SK-N-SH treated with all-trans-retinoic acid at 6 μM for 48 hours (cell line): ENCODE data around the gene PCMTD2.

Experiments
- CSDC2 ChIP-seq: fragments of 250-450 bp; sonication (Bioruptor Pico); IDR thresholded peaks from 2 replicates; pipeline ENCODE4 v1.5.0; 2020; ENCODE audit warnings: mild to moderate bottlenecking, moderate library complexity
- PPARA ChIP-seq: fragments of 250-450 bp; sonication (Bioruptor Pico); IDR thresholded peaks from 2 replicates; pipeline ENCODE4 v1.5.0; 2020; ENCODE audit warnings: mild to moderate bottlenecking, borderline replicate concordance
- RARB ChIP-seq: fragments of 250-450 bp; sonication (Bioruptor Pico); IDR thresholded peaks from 2 replicates; pipeline ENCODE4 v1.8.0; 2021; ENCODE audit warnings: mild to moderate bottlenecking, moderate library complexity
- TOX ChIP-seq: fragments of 250-450 bp; sonication (Bioruptor Pico); IDR thresholded peaks from 2 replicates; pipeline ENCODE4 v1.8.0; 2021; ENCODE audit warnings: mild to moderate bottlenecking, moderate library complexity, borderline replicate concordance
- ZFP30 ChIP-seq: fragments of 450-650 bp; formaldehyde crosslinking; IDR thresholded peaks from 2 replicates; pipeline ENCODE4 v1.5.0; 2022; ENCODE audit warnings: mild to moderate bottlenecking, moderate library complexity
- TF ChIP-seq, protein P1 (sequence below): fragments of 250-450 bp; sonication (Bioruptor Pico); IDR thresholded peaks from 2 replicates; pipeline ENCODE4 v1.5.0; 2020; ENCODE audit warnings: mild to moderate bottlenecking, moderate library complexity
- TF ChIP-seq, protein P2 (sequence below): fragments of 250-450 bp; sonication (Bioruptor Pico); IDR thresholded peaks from 2 replicates; pipeline ENCODE4 v1.8.0; 2020; ENCODE audit warnings: mild to moderate bottlenecking, moderate library complexity, borderline replicate concordance

DNA sequence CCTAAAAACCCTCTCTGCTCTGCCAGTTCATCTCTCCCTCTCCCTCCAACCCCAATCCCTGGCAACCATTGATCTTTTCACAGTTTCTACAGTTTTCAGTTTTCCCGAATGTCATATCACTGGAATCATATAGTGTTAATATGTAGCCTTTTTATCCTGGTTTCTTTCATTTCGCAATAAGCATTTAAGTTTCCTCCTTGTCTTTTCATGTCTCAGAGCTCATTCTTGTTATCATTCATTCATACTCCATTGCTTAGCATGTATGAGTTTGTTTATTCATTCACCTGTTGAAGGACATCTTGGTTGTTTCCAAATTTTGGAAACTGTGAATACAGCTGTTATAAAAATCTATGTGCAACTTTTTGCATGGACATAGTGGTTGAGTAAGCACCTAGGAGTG, 5.5 kb upstream of the PCMTD2 start:
- TF ChIP-seq RARB (no peak), PPARA (CRISPR knock-in tag) (no peak), ZFP30 (no peak), CSDC2 (CRISPR knock-in tag) (no peak), TOX (CRISPR knock-in tag) (no peak)
- TF ChIP-seq, protein P1, sequence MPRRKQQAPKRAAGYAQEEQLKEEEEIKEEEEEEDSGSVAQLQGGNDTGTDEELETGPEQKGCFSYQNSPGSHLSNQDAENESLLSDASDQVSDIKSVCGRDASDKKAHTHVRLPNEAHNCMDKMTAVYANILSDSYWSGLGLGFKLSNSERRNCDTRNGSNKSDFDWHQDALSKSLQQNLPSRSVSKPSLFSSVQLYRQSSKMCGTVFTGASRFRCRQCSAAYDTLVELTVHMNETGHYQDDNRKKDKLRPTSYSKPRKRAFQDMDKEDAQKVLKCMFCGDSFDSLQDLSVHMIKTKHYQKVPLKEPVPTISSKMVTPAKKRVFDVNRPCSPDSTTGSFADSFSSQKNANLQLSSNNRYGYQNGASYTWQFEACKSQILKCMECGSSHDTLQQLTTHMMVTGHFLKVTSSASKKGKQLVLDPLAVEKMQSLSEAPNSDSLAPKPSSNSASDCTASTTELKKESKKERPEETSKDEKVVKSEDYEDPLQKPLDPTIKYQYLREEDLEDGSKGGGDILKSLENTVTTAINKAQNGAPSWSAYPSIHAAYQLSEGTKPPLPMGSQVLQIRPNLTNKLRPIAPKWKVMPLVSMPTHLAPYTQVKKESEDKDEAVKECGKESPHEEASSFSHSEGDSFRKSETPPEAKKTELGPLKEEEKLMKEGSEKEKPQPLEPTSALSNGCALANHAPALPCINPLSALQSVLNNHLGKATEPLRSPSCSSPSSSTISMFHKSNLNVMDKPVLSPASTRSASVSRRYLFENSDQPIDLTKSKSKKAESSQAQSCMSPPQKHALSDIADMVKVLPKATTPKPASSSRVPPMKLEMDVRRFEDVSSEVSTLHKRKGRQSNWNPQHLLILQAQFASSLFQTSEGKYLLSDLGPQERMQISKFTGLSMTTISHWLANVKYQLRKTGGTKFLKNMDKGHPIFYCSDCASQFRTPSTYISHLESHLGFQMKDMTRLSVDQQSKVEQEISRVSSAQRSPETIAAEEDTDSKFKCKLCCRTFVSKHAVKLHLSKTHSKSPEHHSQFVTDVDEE (CRISPR knock-in tag) = no peak
- TF ChIP-seq, protein P2, sequence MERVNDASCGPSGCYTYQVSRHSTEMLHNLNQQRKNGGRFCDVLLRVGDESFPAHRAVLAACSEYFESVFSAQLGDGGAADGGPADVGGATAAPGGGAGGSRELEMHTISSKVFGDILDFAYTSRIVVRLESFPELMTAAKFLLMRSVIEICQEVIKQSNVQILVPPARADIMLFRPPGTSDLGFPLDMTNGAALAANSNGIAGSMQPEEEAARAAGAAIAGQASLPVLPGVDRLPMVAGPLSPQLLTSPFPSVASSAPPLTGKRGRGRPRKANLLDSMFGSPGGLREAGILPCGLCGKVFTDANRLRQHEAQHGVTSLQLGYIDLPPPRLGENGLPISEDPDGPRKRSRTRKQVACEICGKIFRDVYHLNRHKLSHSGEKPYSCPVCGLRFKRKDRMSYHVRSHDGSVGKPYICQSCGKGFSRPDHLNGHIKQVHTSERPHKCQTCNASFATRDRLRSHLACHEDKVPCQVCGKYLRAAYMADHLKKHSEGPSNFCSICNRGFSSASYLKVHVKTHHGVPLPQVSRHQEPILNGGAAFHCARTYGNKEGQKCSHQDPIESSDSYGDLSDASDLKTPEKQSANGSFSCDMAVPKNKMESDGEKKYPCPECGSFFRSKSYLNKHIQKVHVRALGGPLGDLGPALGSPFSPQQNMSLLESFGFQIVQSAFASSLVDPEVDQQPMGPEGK (CRISPR knock-in tag) = no peak
